NCI-H146 (cell line): Measurements from ENCODE around the gene NOS1AP.
"Not testable (repeated sequence)": the region's sequence is repeated elsewhere in the genome, so short reads cannot be mapped to it uniquely, and the experiment has no call there.

ENCODE experiments used
- DNase-seq: peaks from one replicate; lab custom pipeline; 2025; lab: John Stamatoyannopoulos, UW

The NOS1AP gene

GRCh38 chr1:162416215-162416614 lies 346.7 kb downstream of the NOS1AP start:
- no peak for DNase-seq

- DNase-seq, result no peak
These were observed 347.4 kb downstream of the NOS1AP start for GRCh38 chr1:162416909-162417308.

GRCh38 chr1:162417650-162418049 lies 348.2 kb downstream of the NOS1AP start:
- no peak for DNase-seq

- not testable (repeated sequence) for DNase-seq
These were observed 349.1 kb downstream of the NOS1AP start for GRCh38 chr1:162418584-162418983.

- not testable (repeated sequence) for DNase-seq
These were observed 350.0 kb downstream of the NOS1AP start for GRCh38 chr1:162419450-162419931.
